Gastrocnemius medialis (tissue), 4 donors: ENCODE measurements around the gene SLC27A1.

ENCODE experiments used
- CTCF ChIP-seq, 5 experiments: fragments of 450-650 bp in 3 of 5; fragments of 200-600 bp in 2 of 5; sonication (generic) in 2 of 5; IDR thresholded peaks in 4 of 5; conservative IDR thresholded peaks in 1 of 5; 1 replicate in 4 of 5; 2 replicates in 1 of 5; pipeline ENCODE4 v1.5.1; 2016 to 2019; ENCODE audit warnings: antibody characterized with exemption in 5 of 5, mild to moderate bottlenecking in 3 of 5, moderate library complexity in 3 of 5
- POLR2A ChIP-seq, 2 donors: fragments of 450-650 bp; IDR thresholded peaks; one replicate each; pipeline ENCODE4 v1.6.1; 2017; ENCODE audit warnings: antibody characterized with exemption in 2 of 2, mild to moderate bottlenecking in 2 of 2, moderate library complexity in 2 of 2

- TF ChIP-seq CTCF (IDR thresholded peaks at IDR 0.05 in 4 of 5, conservative IDR thresholded peaks at IDR 0.05 in 1 of 5) (no peak), POLR2A (IDR thresholded peaks at IDR 0.05) (no peak)
Measured at GRCh38 chr19:17527326-17527725, 57.0 kb downstream of the SLC27A1 start.
